Measurements from ENCODE around the gene DYNLT4.

GRCh38 chr1:44849575-44850132, 42.5 kb upstream of the DYNLT4 start:
- TF ChIP-seq CTCF (conservative IDR thresholded peaks at IDR 0.05), result no peak
- TF ChIP-seq EZH2 (IDR thresholded peaks at IDR 0.05; ENCODE audit: low read depth), result no peak

Measured in PC-9 (cell line).